Measurements from ENCODE around the gene STAP1.
"Not testable (repeated sequence)": the region's sequence is repeated elsewhere in the genome, so short reads cannot be mapped to it uniquely, and the experiment has no call there.

STAP1 gene

GRCh38 chr4:67558493-67558892, at the start of gene STAP1:
TSS of gene STAP1 (plus strand) at chr4:67558727. CDS start at chr4:67558810, 83 bp downstream.
- DNase-seq, result peak; percentile 60 to 62

DNA sequence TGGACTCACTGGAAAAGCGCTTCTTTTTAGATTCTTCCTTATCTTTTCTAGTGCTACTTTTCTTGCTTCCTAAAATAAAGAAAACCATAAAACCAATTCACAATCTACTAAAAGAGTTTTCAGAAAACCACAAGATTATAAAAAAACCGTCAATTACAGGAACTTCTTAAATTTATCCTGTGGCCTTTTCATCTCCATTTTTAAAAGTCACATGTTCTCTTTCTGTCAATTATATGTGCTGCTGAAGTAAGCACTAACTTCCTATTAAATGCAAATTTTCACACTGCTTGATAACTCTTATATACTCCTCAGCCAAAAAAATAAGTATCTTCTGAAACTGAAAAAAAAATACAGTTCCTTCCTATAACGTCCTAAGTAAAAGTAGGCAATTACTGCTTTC, 46.0 kb upstream of the STAP1 start:
- no peak for DNase-seq

DNA sequence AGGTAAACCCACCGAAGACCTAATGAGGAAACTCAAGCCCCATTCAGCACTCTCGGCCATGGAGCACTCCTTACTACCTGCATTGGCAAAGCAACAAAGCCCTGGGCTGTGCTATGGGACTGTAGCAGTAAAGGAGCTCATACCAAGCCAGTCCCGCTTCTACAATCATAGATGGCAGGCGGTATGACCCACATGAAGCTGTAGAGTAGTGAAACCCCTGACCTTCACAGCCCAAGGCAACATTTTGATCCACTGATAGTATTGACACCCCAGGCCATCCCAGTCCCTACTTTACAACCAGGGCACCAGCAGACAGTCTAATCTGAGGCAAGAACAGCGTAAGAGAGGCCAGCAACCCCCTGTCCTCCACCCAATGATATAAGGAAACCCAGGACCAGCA, 38.4 kb upstream of the STAP1 start:
- no peak for DNase-seq

- DNase-seq, result no peak
These were observed 37.0 kb upstream of the STAP1 start for GRCh38 chr4:67521506-67521905.

DNA sequence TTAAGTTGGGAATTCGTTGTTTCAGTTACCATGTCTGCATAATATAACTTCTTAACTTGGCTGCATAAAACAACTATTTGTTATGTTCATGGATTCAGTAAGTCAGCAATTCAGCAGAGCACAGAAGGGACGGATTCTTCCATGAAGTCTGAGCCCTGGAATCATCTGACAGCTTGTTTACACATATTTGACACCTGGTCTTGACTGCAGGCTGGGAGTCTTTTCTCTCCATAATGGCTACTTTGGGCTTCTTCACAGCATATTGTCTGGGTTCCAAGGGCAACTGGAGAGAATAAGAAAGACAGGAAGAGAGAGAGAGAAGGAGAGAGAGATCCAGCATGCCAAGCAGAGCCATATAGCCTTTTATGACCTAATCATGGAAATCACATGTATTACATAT, 36.3 kb upstream of the STAP1 start:
- no peak for DNase-seq

- peak in 1 of 2 donors; percentile 36 for DNase-seq
These were observed 35.5 kb upstream of the STAP1 start for GRCh38 chr4:67522851-67523671.

DNA sequence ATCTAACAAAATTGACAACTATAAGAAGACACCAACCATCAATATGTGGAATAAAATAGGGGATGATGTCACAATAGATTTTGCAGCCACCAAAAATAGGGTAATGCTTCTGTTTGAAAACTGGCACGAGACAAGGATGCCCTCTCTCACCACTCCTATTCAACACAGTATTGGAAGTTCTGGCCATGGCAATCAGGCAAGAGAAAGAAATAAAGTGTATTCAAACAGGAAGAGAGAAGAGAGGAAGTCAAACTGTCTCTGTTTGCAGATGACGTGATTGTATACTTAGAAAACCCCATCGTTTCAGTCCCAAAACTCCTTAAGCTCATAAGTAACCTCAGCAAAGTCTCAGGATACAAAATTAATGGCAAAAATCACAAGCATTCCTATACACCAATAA, 34.4 kb upstream of the STAP1 start:
- DNase-seq, result not testable (repeated sequence)

DNA sequence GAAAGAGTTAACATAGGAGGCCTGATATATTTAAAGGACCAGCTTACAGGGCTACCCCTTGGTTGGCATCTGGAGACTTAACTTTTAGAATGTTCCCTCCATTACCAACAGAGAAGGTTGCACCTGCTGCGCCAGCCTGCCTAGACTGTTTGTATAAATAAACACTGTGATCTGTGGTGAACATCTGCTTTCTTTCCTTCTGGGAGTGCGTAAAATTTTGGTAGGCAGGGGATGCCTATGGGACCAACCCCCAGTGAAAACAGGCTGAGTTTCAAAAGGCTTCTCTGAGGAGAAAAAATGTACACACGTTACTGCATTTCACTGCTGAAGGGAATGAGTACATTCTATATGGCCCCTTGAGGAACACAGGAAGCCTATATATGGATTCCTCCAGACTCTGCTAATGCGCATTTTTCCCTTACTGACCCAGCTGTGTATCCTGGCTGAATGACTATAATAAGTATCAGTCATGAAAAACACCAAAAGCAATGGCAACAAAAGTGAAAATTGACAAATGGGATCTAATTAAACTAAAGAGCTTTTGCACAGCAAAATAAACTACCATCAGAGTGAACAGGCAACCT, 27.1 kb upstream of the STAP1 start:
- no peak for DNase-seq

- not testable (repeated sequence) for DNase-seq
These were observed 26.1 kb upstream of the STAP1 start for GRCh38 chr4:67532397-67532796.

- DNase-seq, result no peak
These were observed 25.4 kb upstream of the STAP1 start for GRCh38 chr4:67533112-67533511.

DNA sequence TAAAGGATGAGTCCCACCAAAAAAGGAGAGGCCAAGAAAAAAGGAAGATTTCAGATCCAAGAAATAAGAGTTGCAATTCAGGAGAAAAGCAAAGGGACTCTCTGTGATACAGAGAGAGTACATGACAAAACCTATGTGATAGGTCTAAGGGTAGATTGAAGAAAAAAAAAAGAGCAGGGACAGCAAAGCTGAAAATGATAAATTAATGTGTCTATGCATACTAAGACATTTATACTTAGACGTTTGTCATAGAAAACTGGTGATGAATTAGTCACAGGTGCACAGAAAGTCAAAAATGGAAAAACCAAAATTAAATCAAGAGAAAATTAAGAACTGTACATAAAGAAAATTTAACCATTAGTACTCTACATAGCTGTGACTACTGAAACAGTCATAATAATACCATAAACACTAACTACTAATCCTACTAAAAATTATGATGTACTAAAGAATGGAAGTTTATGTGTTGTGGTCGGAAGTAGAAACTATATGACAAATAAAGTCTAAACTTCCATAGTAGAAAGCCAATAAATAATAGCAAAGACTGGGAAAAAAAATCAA, 23.2 kb upstream of the STAP1 start:
- no peak for DNase-seq

DNA sequence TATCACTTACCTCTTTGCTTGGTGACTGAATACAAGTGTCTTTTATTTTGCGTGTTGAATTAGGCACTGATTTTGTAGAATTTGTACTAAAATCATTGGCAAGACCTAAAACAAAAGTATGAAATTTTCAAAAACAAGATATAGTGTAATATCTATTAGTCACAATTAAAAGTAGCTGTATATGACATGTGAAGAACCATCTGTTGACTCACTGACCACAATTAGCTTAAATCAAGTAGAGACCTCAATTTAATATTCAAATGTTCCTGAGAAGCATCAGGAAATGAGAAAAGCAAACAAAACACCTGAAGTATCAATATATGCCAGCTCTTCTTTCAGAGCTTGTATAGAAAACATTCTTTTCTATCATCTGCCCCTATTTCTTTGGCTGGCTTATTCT, 18.7 kb upstream of the STAP1 start:
- no peak for DNase-seq

DNA sequence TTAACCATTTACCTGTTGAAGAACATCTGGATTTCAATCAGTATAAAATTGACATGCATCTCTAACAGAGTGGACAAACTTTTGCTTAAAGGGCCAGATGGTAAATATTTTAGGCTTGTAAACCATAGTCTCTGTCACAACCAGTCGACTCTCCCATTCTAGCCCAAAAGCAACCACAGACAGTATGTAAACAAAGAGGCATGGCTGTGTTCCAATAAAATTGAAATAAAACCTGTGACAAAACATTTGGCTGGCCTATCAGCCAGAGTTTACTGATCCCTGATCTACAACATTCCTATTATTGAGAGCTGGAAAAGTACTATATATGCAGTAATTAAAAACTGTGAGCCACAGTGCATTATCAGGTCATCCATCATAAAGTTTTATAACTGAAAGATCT, 16.5 kb upstream of the STAP1 start:
- DNase-seq, result no peak

- DNase-seq, result peak; percentile 94 to 95
These were observed 13.1 kb upstream of the STAP1 start, which contains the start of gene CENPC for GRCh38 chr4:67545199-67546003. TSS of gene CENPC (minus strand) at chr4:67545503. CDS start at chr4:67545355, 148 bp downstream.

- DNase-seq, result no peak
These were observed 12.5 kb upstream of the STAP1 start for GRCh38 chr4:67546004-67546356.

- DNase-seq, result no peak
These were observed 11.6 kb upstream of the STAP1 start for GRCh38 chr4:67546971-67547370.

DNA sequence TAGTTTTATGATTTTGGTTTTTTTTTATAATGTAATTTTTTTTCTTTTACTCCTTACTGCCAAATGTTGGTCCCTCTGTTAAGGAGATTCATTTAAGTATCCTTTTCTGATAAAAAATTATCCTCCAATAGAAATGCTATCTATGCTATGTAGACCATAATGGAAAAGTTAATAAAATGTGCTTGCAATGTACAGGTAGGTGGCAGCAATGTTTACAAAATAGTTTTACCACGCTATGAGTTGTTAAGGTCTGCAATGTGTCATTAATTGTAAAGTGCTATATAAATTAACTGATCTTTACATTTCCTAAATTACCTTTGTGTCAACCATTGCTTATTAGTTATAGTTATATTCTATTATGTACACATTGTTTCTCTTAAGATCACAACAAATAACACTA, 9.4 kb upstream of the STAP1 start:
- peak in 1 of 2 donors; percentile 66 for DNase-seq

DNA sequence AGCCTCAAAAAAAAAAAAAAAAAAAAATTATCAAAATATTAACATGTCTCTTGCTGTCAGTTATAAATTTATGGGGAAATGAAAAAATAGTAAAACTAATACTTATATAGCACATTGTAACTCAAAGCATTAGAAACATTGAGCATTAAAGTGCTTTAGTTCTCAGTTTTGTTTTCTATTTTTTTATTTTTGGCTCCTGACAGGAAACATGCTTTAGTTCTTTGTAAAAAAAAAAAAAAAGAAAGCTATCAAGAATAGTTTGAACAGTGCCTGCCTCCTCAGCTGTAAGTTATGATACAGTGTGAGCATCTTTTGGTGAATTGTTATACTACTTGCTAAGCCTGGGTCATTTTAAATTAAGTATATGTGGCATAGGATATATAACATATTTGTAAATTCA, 8.1 kb upstream of the STAP1 start:
- no peak for DNase-seq

DNA sequence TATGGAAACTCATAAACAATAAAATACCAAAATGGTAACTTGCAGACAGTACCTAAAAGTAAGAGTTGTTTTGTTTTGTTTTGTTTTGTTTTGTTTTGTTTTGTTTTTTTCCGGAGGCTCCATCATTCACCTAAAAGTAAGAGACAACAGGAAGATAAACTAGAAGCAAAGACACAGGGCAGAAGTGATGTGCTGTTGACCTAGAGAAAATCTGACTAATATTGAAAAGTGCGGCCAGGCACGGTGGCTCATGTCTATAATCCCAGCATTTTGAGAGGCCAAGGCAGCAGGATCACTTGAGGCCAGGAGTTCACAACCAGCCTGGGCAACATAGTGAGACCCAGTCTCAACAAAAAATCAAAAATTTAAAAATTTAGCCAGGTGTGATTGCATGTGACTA, 7.7 kb upstream of the STAP1 start:
- DNase-seq, result no peak

DNA sequence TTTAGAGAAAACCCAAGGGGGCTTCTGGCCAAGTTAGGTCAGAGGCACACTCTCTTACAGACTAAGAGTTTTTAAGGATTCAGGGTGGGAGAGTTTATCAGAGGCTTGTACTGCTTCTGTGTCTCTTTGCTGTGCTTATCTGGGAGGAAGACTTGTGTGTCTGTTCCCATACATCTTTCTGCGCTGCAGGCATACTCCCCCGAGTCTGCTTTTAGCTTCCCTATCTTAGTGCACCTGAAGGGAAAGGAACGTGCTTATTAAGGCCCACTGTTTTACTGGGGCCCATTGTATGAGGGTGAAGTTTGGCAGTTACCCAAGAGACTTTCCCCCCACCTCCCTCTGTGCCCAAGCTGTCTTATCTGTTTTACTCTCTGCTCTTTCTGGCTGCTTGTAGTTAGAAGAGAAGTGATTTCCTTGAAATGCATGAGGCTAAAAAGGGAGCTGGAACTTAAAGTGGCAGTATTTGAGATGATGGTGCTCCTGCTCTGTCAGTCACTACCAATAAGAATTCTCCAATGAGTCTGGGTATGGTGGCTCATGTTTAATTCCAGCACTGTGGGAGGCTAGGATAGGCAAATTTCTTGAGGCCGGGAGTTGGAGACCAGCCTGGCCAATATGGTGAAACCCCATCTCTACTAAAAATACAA, 6.3 kb upstream of the STAP1 start:
- not testable (repeated sequence) for DNase-seq

- DNase-seq, result no peak
These were observed 4.4 kb upstream of the STAP1 start for GRCh38 chr4:67554096-67554495.

DNA sequence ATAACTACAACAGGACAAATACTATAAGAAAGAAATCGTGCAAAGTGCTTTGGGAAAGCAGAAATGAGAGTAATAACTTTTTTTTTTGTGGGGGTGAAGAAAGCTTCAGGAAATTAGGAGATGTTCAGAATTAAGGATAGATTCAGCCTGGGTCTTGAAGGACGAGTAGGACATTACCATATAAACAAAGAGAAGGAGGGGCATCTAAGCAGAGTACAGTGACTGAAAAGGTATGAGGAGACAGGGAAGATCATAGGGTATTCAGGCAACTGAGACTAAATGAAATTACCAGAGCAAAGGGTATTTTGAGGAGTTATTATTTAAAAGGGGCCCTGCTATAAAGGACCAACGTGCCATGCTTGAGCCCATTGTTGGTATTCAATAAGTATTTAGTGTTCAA, 3.1 kb upstream of the STAP1 start:
- DNase-seq, result no peak

GRCh38 chr4:67556436-67556835, 2.1 kb upstream of the STAP1 start:
- DNase-seq, result no peak

Data from CD4-positive, alpha-beta T cell treated with Interleukin-4 for 1 hour (primary cell).